HL-60 (cell line): ENCODE measurements around the gene MSI2.

Experiments
- POLR2AphosphoS5 ChIP-seq: IDR thresholded peaks from 2 replicates; pipeline ENCODE4 v1.6.1; 2012; ENCODE audit warnings: low read depth
- TF ChIP-seq, protein P1 (sequence below): IDR thresholded peaks from one replicate; pipeline ENCODE4 v1.5.1; 2011; ENCODE audit warnings: low read length, control low read depth, inconsistent platforms; ENCODE audit not compliant: insufficient read depth

DNA sequence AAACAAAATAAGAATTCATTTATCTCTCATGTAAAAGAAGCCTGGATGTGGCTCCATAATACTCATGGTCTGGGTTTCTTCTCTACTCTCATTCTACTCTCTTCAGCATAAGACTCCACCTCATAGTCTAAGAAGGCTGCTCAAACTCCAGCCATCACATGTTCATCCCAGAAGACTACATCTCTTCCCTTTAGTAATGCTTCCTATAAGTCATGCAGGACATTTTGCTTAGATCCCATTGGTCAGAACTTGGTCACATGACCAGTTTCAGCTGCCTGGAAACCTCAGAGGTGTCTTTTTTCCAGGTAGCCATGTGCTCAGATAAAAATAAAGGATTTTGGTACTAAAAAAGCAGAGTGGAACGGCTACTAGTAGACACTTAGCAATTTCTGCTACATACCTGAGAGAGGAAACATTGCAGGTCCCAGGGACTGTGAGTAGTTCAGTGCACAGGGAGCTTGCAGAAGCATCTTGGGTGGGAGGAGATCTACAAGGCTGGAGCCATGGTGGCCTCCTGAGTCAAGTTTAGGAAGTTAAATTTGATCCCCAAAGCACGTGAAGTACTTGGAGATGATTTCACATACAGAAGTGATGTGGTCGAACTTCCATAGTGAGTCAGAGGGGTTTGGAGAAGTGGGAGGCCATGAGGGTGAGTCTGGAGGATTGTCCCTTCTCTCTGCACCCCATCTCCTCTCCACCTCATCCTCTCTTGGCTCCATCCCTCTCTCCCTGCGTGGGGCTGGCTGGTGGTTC is 378.6 kb downstream of the MSI2 start:
- TF ChIP-seq, protein P1, sequence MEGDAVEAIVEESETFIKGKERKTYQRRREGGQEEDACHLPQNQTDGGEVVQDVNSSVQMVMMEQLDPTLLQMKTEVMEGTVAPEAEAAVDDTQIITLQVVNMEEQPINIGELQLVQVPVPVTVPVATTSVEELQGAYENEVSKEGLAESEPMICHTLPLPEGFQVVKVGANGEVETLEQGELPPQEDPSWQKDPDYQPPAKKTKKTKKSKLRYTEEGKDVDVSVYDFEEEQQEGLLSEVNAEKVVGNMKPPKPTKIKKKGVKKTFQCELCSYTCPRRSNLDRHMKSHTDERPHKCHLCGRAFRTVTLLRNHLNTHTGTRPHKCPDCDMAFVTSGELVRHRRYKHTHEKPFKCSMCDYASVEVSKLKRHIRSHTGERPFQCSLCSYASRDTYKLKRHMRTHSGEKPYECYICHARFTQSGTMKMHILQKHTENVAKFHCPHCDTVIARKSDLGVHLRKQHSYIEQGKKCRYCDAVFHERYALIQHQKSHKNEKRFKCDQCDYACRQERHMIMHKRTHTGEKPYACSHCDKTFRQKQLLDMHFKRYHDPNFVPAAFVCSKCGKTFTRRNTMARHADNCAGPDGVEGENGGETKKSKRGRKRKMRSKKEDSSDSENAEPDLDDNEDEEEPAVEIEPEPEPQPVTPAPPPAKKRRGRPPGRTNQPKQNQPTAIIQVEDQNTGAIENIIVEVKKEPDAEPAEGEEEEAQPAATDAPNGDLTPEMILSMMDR, result no peak
- TF ChIP-seq POLR2AphosphoS5, result no peak
